Keratinocyte (primary cell): ENCODE data around the gene OR13C2. TPM values are rescaled to one million over a fixed set of nuclear protein-coding genes. Genes with fewer than 3 reads are reported as not detected.
"Not testable (repeated sequence)": the region's sequence is repeated elsewhere in the genome, so short reads cannot be mapped to it uniquely, and the experiment has no call there.

Experiments used
- DNase-seq: peaks from one replicate; pipeline ENCODE4 v3.0.0-alpha.2; 2011; ENCODE audit warnings: low read depth, missing footprints, low spot score
- FAIRE-seq: peaks from 2 replicates; lab custom pipeline; 2011; peaks lifted over from hg19 to GRCh38; lab: Jason Lieb, UNC
- H2AFZ ChIP-seq: 2 replicates; pipeline ENCODE4 v1.6.0; 2012; ENCODE audit warnings: low read length, control low read depth, inconsistent platforms; ENCODE audit not compliant: control insufficient read depth
- H3K27ac ChIP-seq: 2 replicates; pipeline ENCODE4 v1.5.1; 2011; ENCODE audit warnings: low read length; ENCODE audit not compliant: control insufficient read depth, insufficient read depth
- H3K27me3 ChIP-seq: 3 replicates; pipeline ENCODE4 v1.6.0; 2011; ENCODE audit warnings: low read length; ENCODE audit not compliant: control insufficient read depth, insufficient read depth; ENCODE audit errors: extremely low read depth
- H3K36me3 ChIP-seq, 2 experiments: 2 replicates in 1 of 2; 3 replicates in 1 of 2; pipeline ENCODE4 v1.5.1; 2011; ENCODE audit warnings: low read length in 2 of 2, mild to moderate bottlenecking in 1 of 2; ENCODE audit not compliant: control insufficient read depth in 2 of 2, insufficient read depth in 2 of 2; ENCODE audit errors: extremely low read depth in 1 of 2
- H3K4me1 ChIP-seq: 3 replicates; pipeline ENCODE4 v1.5.1; 2011; ENCODE audit warnings: low read length; ENCODE audit not compliant: control insufficient read depth, insufficient read depth; ENCODE audit errors: extremely low read depth
- H3K4me2 ChIP-seq: 3 replicates; pipeline ENCODE4 v1.6.0; 2011; ENCODE audit warnings: low read depth, low read length; ENCODE audit not compliant: control insufficient read depth, insufficient read depth; ENCODE audit errors: extremely low read depth
- H3K4me3 ChIP-seq, 3 experiments: fragments of 200-600 bp in 1 of 3; sonication (generic) in 1 of 3; 2 replicates in 2 of 3; 3 replicates in 1 of 3; pipeline ENCODE4 v1.5.1; 2011 to 2016; ENCODE audit warnings: low read length in 3 of 3, mild to moderate bottlenecking in 3 of 3, control low read depth in 2 of 3, inconsistent platforms in 1 of 3, low read depth in 1 of 3, mixed read lengths in 1 of 3, mixed run types in 1 of 3, moderate library complexity in 1 of 3; ENCODE audit not compliant: control insufficient read depth in 2 of 3, insufficient read depth in 2 of 3; ENCODE audit errors: extremely low read depth in 1 of 3
- H3K79me2 ChIP-seq: 2 replicates; pipeline ENCODE4 v1.6.0; 2012; ENCODE audit warnings: low read length; ENCODE audit not compliant: control insufficient read depth, insufficient read depth
- H3K9ac ChIP-seq: 3 replicates; pipeline ENCODE4 v1.6.0; 2011; ENCODE audit warnings: low read length; ENCODE audit not compliant: control insufficient read depth, insufficient read depth; ENCODE audit errors: extremely low read depth
- H3K9me1 ChIP-seq: 3 replicates; pipeline ENCODE4 v1.6.0; 2011; ENCODE audit warnings: low read length; ENCODE audit not compliant: control insufficient read depth, insufficient read depth; ENCODE audit errors: extremely low read depth
- H3K9me3 ChIP-seq: 2 replicates; pipeline ENCODE4 v1.5.1; 2012; ENCODE audit warnings: low read depth, low read length; ENCODE audit not compliant: control insufficient read depth
- H4K20me1 ChIP-seq: 3 replicates; pipeline ENCODE4 v1.6.0; 2011; ENCODE audit warnings: low read length; ENCODE audit not compliant: control insufficient read depth, insufficient read depth; ENCODE audit errors: extremely low read depth
- EZH2 ChIP-seq: IDR thresholded peaks from one replicate; pipeline ENCODE4 v1.6.1; 2012; ENCODE audit warnings: inconsistent platforms, mild to moderate bottlenecking, low read length, moderate library complexity
- dilution Hi-C: fragments of 300-500 bp; cut with MboI; formaldehyde crosslinking; loops from one replicate; pipeline ENCODE4 v1.7.0; 2020; ENCODE audit warnings: low sequenced_read_pairs; ENCODE audit not compliant: extremely low pct_ligation_motif_present
- polyA plus RNA-seq, 5 experiments: library from polyadenylated mRNA; depleted of rRNA in 3 of 5; stranded (reverse) in 3 of 5; stranded (forward) in 1 of 5; unstranded in 1 of 5; fragments of >200 nt; gene quantifications; 1 replicate in 1 of 5; 2 replicates in 3 of 5; 3 replicates in 1 of 5; pipeline versions ENCODE4 v1.2.1 to v1.2.3, GENCODE V29; 2011 to 2012; ENCODE audit warnings: missing spikeins in 2 of 5, low read depth in 1 of 5, low replicate concordance in 1 of 5
- TF ChIP-seq, protein P1 (sequence below), 3 experiments: IDR thresholded peaks in 1 of 3; conservative IDR thresholded peaks in 1 of 3; optimal IDR thresholded peaks in 1 of 3; 2 replicates in 2 of 3; 3 replicates in 1 of 3; pipeline versions ENCODE3 to v1.5.1; 2011; ENCODE audit warnings: low read length in 3 of 3, mild to moderate bottlenecking in 3 of 3, moderate library complexity in 2 of 3, control low read depth in 1 of 3, inconsistent platforms in 1 of 3; ENCODE audit not compliant: insufficient read depth in 2 of 3; ENCODE audit errors: extremely low read depth in 1 of 3

The OR13C2 gene
- polyA plus RNA-seq, 1 donor (not counting 4 experiments of a cell fraction or from before 2014, with no cell fraction given) = not detected

DNA sequence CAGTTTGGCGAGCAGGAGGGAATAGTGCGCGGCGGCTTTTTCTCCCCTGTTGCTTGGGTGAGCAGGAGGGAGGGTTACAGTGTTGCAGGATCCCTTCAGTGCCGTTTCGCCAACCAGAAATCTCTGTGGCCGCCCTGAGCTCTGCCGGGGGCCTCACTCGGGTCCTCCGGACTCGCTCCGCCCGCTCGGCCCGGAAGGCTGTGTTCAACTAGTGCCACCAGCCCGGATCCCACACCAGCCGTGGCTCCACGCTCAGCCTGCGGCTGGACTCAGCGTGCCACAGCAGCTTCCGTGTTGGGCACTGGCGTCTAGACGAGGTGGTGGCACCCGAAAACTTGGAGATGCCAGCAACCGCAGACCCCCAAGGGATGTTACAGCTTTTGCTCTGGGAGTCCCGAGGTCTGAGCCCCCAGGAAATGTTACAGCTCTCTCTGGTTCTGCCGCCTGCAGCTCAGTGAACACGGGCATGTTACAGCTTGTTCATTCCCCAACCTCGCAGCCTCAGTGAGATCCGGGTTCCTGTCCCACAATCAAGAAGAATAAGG lies 28.6 kb upstream of the OR13C2 start:
- H3K27ac ChIP-seq = no peak overlapping the region
- peaks cover 2% of the 10 kb centered on the region for H3K9me3 ChIP-seq
- H3K9ac ChIP-seq = no peak overlapping the region
- FAIRE-seq (no peak), DNase-seq (no peak)
- H3K36me3 ChIP-seq = no peaks in the 10 kb centered on the region
- no peaks in the 10 kb centered on the region for H3K27me3 ChIP-seq
- no peak overlapping the region for H3K4me3 ChIP-seq
- no peaks in the 10 kb centered on the region for H3K4me1 ChIP-seq
- H3K4me2 ChIP-seq = no peak overlapping the region
- TF ChIP-seq, protein P1, sequence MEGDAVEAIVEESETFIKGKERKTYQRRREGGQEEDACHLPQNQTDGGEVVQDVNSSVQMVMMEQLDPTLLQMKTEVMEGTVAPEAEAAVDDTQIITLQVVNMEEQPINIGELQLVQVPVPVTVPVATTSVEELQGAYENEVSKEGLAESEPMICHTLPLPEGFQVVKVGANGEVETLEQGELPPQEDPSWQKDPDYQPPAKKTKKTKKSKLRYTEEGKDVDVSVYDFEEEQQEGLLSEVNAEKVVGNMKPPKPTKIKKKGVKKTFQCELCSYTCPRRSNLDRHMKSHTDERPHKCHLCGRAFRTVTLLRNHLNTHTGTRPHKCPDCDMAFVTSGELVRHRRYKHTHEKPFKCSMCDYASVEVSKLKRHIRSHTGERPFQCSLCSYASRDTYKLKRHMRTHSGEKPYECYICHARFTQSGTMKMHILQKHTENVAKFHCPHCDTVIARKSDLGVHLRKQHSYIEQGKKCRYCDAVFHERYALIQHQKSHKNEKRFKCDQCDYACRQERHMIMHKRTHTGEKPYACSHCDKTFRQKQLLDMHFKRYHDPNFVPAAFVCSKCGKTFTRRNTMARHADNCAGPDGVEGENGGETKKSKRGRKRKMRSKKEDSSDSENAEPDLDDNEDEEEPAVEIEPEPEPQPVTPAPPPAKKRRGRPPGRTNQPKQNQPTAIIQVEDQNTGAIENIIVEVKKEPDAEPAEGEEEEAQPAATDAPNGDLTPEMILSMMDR (optimal IDR thresholded peaks at IDR 0.05 in 1 of 3, IDR thresholded peaks at IDR 0.05 in 1 of 3, conservative IDR thresholded peaks at IDR 0.05 in 1 of 3; ENCODE audit: extremely low read depth in 1 of 3, insufficient read depth in 2 of 3, low read length in 3 of 3) = no peak
- no peak for TF ChIP-seq EZH2
- dilution Hi-C loops = no loop called here
- no peaks in the 10 kb centered on the region for H4K20me1 ChIP-seq
- H3K79me2 ChIP-seq = no peaks in the 10 kb centered on the region
- no peaks in the 10 kb centered on the region for H3K9me1 ChIP-seq
- no peak overlapping the region for H2AFZ ChIP-seq

DNA sequence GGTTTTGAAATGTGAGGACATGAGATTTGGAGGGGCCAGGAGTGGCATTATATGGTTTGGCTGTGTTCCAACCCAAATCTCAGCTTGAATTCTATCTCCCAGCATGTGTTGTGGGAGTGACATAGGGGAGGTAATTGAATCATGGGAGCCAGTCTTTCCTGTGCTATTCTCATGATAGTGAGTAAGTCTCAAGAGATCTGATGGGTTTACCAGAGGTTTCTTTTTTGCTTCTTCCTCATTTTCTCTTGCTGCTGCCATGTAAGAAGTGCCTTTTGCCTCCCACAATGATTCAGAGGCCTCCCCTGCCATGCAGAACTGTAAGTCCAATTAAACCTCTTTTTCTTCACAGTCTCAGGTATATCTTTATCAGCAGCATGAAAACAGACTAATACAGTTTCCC lies 20.5 kb upstream of the OR13C2 start:
- H3K9ac ChIP-seq, H2AFZ ChIP-seq, FAIRE-seq, H3K4me1 ChIP-seq, H3K79me2 ChIP-seq, H3K27me3 ChIP-seq, H3K36me3 ChIP-seq, H4K20me1 ChIP-seq, dilution Hi-C loops, H3K9me3 ChIP-seq, DNase-seq, H3K27ac ChIP-seq, H3K9me1 ChIP-seq, H3K4me2 ChIP-seq, H3K4me3 ChIP-seq: not testable (repeated sequence)

DNA sequence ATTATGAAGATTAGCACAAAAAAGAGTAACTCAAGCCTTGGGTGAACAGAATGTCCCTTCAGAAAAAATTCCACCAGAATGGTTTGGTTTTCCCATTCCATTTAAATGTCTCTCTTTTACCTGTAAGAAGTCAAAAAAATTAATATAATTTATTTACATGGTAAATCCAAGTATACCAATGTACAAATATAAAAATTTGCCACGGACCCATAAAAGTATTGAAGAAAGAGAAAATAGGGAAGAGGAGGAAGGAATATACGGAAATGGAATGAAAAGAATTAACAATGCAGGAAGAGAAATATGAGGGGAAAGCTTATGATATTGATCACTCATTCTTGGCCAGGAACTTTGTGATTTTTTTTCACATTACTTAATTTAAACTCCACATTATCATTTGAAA lies 12.7 kb upstream of the OR13C2 start, which contains the start of gene OR13C9:
Gene OR13C9, minus strand, starts transcription at position 101 of the 400 bp plus-strand sequence. Its CDS starts 0 bp downstream, at position 101.
- dilution Hi-C loops = no loop called here
- FAIRE-seq (no peak), DNase-seq (no peak)
- no peaks in the 10 kb centered on the region for H3K79me2 ChIP-seq
- no peaks in the 10 kb centered on the region for H3K9me1 ChIP-seq
- no peaks in the 10 kb centered on the region for H3K4me1 ChIP-seq
- no peaks in the 10 kb centered on the region for H3K9me3 ChIP-seq
- H3K9ac ChIP-seq = no peak within 1 kb of the TSS
- H4K20me1 ChIP-seq = no peaks in the 10 kb centered on the region
- H3K4me2 ChIP-seq = no peak within 1 kb of the TSS
- H3K36me3 ChIP-seq = no peaks in the 10 kb centered on the region
- H3K27ac ChIP-seq = no peak within 1 kb of the TSS
- no peaks in the 10 kb centered on the region for H3K27me3 ChIP-seq
- H3K4me3 ChIP-seq = no peak within 1 kb of the TSS
- no peak within 1 kb of the TSS for H2AFZ ChIP-seq
- TF ChIP-seq, protein P1 (optimal IDR thresholded peaks at IDR 0.05 in 1 of 3, IDR thresholded peaks at IDR 0.05 in 1 of 3, conservative IDR thresholded peaks at IDR 0.05 in 1 of 3; ENCODE audit: extremely low read depth in 1 of 3, insufficient read depth in 2 of 3, low read length in 3 of 3) = no peak
- no peak for TF ChIP-seq EZH2
